Fibroblast of the aortic adventitia (primary cell): ENCODE measurements around the gene GJD3. TPM values are rescaled to one million over a fixed set of nuclear protein-coding genes. Genes with fewer than 3 reads are reported as not detected.

ENCODE experiments used
- DNase-seq: peaks from one replicate; pipeline ENCODE4 v3.0.0-alpha.2; 2010; ENCODE audit warnings: low read depth
- H3K4me3 ChIP-seq: 2 replicates; pipeline ENCODE4 v1.5.1; 2011; ENCODE audit warnings: low read depth, mild to moderate bottlenecking, control low read depth, low read length, moderate library complexity
- CTCF ChIP-seq: IDR thresholded peaks from 2 replicates; pipeline ENCODE4 v1.5.1; 2011; ENCODE audit warnings: mild to moderate bottlenecking, low read length, control low read depth, inconsistent platforms; ENCODE audit not compliant: insufficient read depth
- total RNA-seq: library from RNA; depleted of rRNA; stranded (reverse); fragments of >200 nt; gene quantifications from 2 replicates; pipeline ENCODE4 v1.2.3, GENCODE V29; 2012; ENCODE audit warnings: low replicate concordance

GJD3 gene
- total RNA-seq, 1 donor: not detected

- DNase-seq: peak; percentile 69
- no peak for TF ChIP-seq CTCF
- H3K4me3 ChIP-seq: no peak overlapping the region
Observed at GRCh38 chr17:40327735-40328385, 36.7 kb downstream of the GJD3 start.

- TF ChIP-seq CTCF: no peak
- H3K4me3 ChIP-seq: no peak overlapping the region
- DNase-seq: no peak
Observed at GRCh38 chr17:40327244-40327729, 37.2 kb downstream of the GJD3 start.

- TF ChIP-seq CTCF: no peak
- no peak overlapping the region for H3K4me3 ChIP-seq
- peak; percentile 54 for DNase-seq
Observed at GRCh38 chr17:40326832-40327199, 37.7 kb downstream of the GJD3 start.

GRCh38 chr17:40326014-40326831, 38.3 kb downstream of the GJD3 start:
- peak overlapping the region; percentile 9 for H3K4me3 ChIP-seq
- no peak for TF ChIP-seq CTCF
- no peak for DNase-seq

- no peak for TF ChIP-seq CTCF
- DNase-seq: no peak
Observed at GRCh38 chr17:40325156-40326013, 39.2 kb downstream of the GJD3 start.

GRCh38 chr17:40323391-40324381, 40.9 kb downstream of the GJD3 start:
- TF ChIP-seq CTCF: no peak
- H3K4me3 ChIP-seq: peak overlapping the region; percentile 95
- peak; percentile 85 for DNase-seq

More at GRCh38 chr17:40325156-40326013, 39.2 kb downstream of the GJD3 start:
- no peak overlapping the region for H3K4me3 ChIP-seq
